Urinary bladder (tissue), 4 donors: ENCODE results near the gene PYGB. TPM values are rescaled to one million over a fixed set of nuclear protein-coding genes. Genes with fewer than 3 reads are reported as not detected.
"Not testable (repeated sequence)": the region's sequence is repeated elsewhere in the genome, so short reads cannot be mapped to it uniquely, and the experiment has no call there.

Experiments
- DNase-seq: peaks from one replicate; pipeline ENCODE4 v3.0.0-alpha.2; 2015; ENCODE audit errors: extremely low spot score
- H3K27ac ChIP-seq: one replicate; pipeline ENCODE4 v1.5.1; 2013; ENCODE audit warnings: low read depth, mild to moderate bottlenecking, moderate library complexity
- H3K36me3 ChIP-seq: one replicate; pipeline ENCODE4 v1.6.1; 2013; ENCODE audit warnings: mild to moderate bottlenecking, moderate library complexity; ENCODE audit not compliant: insufficient read depth
- H3K4me1 ChIP-seq: one replicate; pipeline ENCODE4 v1.6.1; 2013; ENCODE audit warnings: mild to moderate bottlenecking, moderate library complexity; ENCODE audit not compliant: insufficient read depth
- H3K4me3 ChIP-seq: one replicate; pipeline ENCODE4 v1.5.1; 2013; ENCODE audit warnings: low read depth, low read length
- WGBS: extraction: QIAGEN DNeasy Blood & Tissue Kit; methylation state at CpG from one replicate; pipeline ENCODE4 v1.1.7; 2013; 5-methylcytosine and 5-hydroxymethylcytosine counted together
- polyA plus RNA-seq: library from polyadenylated mRNA; stranded (reverse); fragments of 200-250 nt; gene quantifications from one replicate; pipeline ENCODE4 v1.2.3, GENCODE V29; 2013
- total RNA-seq: library from RNA; depleted of rRNA; stranded (reverse); fragments of >200 nt; gene quantifications from one replicate; pipeline ENCODE4 v1.2.3, GENCODE V29; 2014
- donor health status: healthy with polysubstance abuse.
- donor health status: healthy.

Gene PYGB
- total and polyA plus RNA-seq, 2 donors: 71.4 to 237 TPM

DNA sequence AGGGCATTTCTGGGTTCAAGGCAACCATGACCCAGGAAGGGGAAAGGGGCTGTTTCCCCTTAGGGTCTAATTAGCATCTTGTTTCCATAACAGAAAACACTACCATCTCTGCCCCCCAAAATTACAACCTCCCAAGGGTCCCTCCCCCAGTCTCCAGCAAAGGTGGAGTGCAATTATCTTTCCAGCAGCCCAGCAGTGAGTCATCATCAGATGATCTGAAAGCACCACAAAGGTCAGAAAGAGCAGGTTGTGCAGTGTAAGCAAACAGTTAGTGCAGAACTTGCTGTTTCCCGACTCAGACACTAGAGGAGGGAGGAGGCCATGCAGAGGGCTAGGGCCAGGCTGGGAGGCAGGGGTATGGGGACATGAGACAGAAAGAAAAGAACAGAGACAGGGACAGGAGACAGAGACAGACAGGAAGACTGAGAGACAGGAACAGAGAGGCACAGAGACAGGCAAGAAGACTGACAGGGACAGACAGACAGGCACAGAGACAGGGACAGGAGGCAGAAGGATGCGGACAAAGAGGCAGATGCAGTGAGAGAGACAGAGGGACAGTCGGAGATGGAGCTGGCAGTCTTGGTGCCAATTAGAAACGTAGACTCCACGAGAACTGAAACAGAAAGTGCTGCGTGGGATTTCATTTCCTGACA, 62.5 kb downstream of the PYGB start:
- DNase-seq: peak; percentile 7
- Histone ChIP-seq H3K27ac (no peak overlapping the region), H3K36me3 (no peaks in the 10 kb centered on the region), H3K4me3 (no peak overlapping the region), H3K4me1 (no peaks in the 10 kb centered on the region)
- 29% methylated on average over 6 of the region's 6 CpGs for WGBS

- Histone ChIP-seq H3K4me3 (no peak overlapping the region), H3K36me3 (no peaks in the 10 kb centered on the region), H3K4me1 (no peaks in the 10 kb centered on the region), H3K27ac (no peak overlapping the region)
- WGBS: 68% methylated on average over 6 of the region's 6 CpGs
- no peak for DNase-seq
Observed at GRCh38 chr20:25310921-25311728, 63.2 kb downstream of the PYGB start.

- WGBS: 92% methylated on average over 29 of the region's 33 CpGs
- not testable (repeated sequence) for DNase-seq, H3K36me3 ChIP-seq, H3K27ac ChIP-seq, H3K4me3 ChIP-seq, H3K4me1 ChIP-seq
Observed at GRCh38 chr20:25312716-25313115, 64.8 kb downstream of the PYGB start.

- Histone ChIP-seq H3K4me1 (no peaks in the 10 kb centered on the region), H3K36me3 (no peaks in the 10 kb centered on the region), H3K27ac (no peak overlapping the region), H3K4me3 (no peak overlapping the region)
- no peak for DNase-seq
- WGBS: 91% methylated on average over 2 of the region's 2 CpGs
Observed at GRCh38 chr20:25313593-25313992, 65.7 kb downstream of the PYGB start.

GRCh38 chr20:25314497-25315417, 66.9 kb downstream of the PYGB start:
- Histone ChIP-seq H3K4me1 (no peaks in the 10 kb centered on the region), H3K4me3 (no peak overlapping the region), H3K36me3 (no peaks in the 10 kb centered on the region), H3K27ac (no peak overlapping the region)
- DNase-seq: no peak
- WGBS: 92% methylated on average over 17 of the region's 17 CpGs

DNA sequence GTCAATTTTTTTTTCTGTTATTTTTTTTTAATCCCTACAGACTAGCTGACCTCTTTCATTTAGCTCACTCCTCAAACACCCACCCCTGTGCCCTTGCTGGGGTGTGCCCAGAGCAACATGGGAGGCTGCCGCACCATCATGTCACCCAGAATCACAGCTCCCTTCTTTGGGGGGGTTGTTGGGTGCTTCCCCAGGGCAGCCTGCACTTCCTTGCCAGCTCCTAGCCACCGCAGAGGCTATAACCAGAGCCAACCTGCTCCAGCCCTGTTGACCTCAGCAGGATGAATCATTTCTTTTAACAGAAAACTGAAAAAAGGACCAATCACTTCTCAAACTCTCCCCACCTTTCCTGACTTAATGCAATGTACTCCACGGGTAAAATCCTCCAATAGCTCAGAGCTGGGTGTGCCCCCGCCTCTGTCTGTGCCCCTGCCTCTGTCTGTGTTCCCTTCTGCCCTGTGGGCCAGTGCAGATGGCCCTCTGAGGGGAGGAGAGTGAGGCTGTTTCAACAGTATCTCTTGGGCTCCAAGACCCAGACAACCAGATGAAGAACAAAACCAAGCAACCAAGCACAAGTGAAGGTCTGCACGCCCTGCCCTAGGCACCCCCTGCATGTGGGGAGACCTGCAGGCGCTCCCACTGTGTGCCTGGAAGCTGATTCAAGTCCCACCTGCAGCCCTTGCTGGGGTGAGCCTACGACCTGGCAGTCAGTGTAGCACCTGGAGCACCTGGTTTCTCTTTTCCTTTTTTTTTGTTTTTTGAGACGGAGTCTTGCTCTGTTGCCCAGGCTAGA, 67.7 kb downstream of the PYGB start:
- 93% methylated on average over 8 of the region's 8 CpGs for whole genome bisulfite sequencing
- no peak for DNase-seq
- no peaks in the 10 kb centered on the region for H3K4me1 ChIP-seq
- no peak overlapping the region for H3K4me3 ChIP-seq
- H3K36me3 ChIP-seq: no peaks in the 10 kb centered on the region
- no peak overlapping the region for H3K27ac ChIP-seq

DNA sequence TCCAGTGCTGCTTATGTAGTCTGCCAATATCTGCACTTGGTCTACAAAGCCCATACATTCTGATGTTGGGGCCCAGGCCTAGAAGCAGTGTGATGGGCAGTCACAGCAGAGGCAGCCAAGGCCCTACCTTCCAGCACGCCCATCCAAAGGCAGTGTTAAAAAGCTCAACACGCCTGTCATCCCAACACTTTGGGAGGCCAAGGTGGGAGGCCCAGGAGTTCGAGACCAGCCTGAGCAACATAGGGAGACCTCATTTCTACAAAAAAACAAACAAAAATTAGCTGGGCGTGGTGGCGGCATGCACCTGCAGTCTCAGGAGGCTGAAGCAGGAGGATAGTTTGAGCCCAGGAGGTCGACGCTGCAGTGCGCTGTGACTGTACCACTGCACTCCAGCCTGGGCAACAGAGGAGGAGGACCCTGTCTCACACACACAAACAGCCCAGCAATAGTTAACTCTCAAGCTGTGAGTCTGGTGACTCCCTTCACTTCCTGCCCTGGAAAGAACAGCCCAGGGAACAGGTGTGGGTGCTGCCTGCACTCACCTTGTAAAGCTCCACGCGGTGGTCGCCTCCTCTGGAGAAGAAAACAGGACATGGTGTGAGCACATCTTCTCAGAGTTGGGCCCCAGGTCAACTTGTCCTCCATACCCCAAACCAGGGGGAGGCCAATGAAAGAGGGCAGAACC, 68.8 kb downstream of the PYGB start:
- no peaks in the 10 kb centered on the region for H3K4me1 ChIP-seq
- no peak overlapping the region for H3K4me3 ChIP-seq
- no peaks in the 10 kb centered on the region for H3K36me3 ChIP-seq
- 97% methylated on average over 11 of the region's 11 CpGs for WGBS
- no peak overlapping the region for H3K27ac ChIP-seq
- no peak for DNase-seq

GRCh38 chr20:25317351-25318075, 69.6 kb downstream of the PYGB start:
- Histone ChIP-seq H3K36me3 (no peaks in the 10 kb centered on the region), H3K4me3 (no peak overlapping the region), H3K27ac (no peak overlapping the region), H3K4me1 (no peaks in the 10 kb centered on the region)
- WGBS: 84% methylated on average over 17 of the region's 17 CpGs
- DNase-seq: no peak

DNA sequence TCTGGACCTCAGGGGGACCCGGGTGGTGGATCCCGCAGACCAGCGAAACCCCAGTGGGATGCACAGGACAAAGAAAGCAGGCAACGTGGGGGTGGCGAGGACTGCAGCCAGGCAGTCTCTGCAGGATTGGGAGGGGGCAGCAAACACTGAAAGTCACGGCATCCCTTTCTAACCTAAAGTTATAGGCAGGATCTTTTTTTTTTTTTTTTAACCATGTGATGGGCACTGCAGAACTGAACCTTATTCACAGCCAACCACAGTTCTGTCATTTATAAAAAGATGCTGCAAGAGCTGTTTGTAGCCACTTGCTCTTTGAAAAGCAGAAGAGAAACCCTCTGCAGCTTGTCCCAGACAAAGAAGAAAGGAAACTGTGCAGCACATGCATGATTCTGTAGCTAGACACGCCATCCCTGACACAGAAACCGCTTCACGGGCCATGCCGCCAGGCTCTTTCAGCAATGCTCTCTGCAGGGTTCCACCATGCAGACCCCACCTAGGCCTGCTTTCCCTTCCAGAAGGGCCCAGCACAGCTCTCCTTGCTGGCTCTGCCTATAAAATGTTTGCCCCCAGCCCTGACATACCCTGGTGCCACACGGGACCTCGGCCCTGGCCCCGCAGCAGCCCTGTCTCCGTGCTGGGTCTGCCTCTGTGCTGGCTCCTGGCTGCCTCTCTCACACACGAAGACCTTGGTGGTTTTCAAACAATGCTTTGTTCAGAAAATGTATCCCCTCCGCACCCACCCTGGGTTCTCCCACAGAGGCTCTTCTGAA, 70.8 kb downstream of the PYGB start:
- no peak overlapping the region for H3K27ac ChIP-seq
- 86% methylated on average over 16 of the region's 16 CpGs for WGBS
- no peak overlapping the region for H3K4me3 ChIP-seq
- H3K36me3 ChIP-seq: no peaks in the 10 kb centered on the region
- no peaks in the 10 kb centered on the region for H3K4me1 ChIP-seq
- no peak for DNase-seq

DNA sequence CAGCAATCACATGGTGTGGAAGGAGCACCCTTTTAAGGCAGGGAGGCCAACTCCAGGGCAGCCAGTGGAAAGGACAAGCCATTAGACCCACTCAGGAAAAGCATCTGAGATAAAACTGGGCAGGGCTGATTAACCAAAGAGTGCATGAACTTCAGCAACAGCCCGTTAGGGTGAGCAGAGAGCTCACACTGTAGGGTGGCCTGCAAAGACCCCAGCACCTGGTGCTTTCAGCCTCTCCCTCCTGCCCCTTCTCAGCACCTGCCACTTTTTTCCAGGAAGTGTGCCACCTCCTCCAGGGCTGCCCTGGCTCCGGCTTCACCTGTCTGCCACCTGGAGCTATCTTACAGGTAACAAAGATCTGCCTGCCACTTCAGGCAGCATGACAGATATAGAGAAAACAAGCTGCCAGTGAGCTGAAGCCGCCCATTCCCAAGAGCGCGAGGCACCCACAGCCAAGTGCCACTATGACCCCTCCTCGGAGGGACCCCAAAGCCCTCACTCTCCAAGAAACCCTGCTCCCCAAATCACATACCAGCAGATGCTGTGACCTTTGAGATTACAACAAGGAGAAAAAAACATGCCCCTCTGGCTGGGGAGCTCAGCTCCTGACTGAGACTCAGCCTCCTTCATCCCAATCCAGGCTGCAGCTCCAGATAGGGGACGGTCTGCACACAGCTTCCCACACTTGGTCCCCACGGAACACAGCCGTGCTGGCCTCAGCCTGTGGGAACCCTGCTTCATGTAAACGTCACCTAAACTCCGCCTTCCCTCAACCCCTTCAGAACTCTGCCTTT, 71.6 kb downstream of the PYGB start:
- Histone ChIP-seq H3K4me1 (no peaks in the 10 kb centered on the region), H3K4me3 (no peak overlapping the region), H3K27ac (no peak overlapping the region), H3K36me3 (no peaks in the 10 kb centered on the region)
- DNase-seq: no peak
- 82% methylated on average over 11 of the region's 11 CpGs for WGBS
